HG02623 (cell line): ENCODE measurements around the gene KCTD16.

ENCODE experiments used
- ATAC-seq: cut with Tn5 transposase; IDR thresholded peaks from one replicate; pipeline ENCODE4 v1.9.1; 2021; ENCODE audit warnings: moderate library complexity; ENCODE audit not compliant: unreplicated experiment

Gene KCTD16

DNA sequence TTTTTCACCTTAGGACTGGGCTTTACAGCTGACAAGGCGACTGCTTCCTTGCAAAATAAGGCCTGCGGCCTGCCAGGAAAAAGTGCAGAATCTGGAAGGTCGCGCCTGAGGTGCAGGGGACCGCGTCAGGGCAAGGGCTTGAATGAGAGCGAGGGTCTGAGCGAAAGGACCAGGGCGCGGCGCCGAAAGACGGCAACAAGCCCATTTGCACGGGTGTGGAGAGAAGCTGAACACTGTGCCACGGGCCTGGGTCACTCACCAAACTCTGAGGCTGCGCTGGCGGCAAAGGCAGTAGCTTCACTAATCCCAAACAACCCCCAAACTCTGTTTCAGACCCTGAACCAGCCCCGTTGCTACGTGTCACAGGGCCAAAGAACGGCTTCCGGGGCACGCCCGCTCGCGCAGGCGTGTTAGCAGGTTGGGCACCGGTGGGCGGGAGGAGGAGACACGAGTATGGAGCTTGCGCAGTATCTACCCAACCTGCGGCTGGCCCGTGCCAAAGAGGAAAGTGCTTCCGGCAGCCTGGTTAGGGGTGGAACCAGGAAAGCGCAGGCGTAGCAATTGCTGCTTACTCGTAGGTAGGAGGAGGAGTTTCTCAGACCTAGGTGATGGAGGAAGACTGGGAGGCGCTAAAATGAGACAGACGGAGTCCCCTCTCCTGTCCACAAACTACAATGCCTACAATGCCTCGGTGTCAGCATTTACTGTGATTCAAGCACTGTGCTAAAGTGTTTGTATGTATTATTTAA, at the start of gene KCTD16, which contains the start of gene YIPF5:
Gene KCTD16 (plus strand): TSS at position 598 of the 749 bp plus-strand sequence.
Gene YIPF5 (minus strand): TSS at position 384 of the 749 bp plus-strand sequence. CDS start 704 bp downstream, outside the sequence.
- ATAC-seq = peak; percentile 99

DNA sequence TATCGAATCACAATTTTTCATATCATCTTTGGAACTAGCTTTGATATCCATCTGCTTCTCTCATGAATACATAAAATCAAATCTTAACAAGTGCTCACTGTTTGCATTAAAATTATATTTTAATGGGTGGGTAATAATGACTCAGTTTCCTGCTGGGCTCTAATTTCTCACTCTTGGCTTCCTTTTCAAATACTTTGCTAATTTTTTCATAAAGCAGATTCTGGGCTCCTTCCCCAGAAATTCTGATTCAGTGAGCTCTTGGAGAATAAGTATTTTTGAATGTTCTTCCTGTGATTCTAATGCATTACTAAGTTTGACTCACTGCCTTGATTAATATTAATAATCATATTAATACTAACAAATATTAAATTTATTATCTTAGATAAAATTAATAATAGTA, 49.1 kb upstream of the KCTD16 start:
- no peak for ATAC-seq

DNA sequence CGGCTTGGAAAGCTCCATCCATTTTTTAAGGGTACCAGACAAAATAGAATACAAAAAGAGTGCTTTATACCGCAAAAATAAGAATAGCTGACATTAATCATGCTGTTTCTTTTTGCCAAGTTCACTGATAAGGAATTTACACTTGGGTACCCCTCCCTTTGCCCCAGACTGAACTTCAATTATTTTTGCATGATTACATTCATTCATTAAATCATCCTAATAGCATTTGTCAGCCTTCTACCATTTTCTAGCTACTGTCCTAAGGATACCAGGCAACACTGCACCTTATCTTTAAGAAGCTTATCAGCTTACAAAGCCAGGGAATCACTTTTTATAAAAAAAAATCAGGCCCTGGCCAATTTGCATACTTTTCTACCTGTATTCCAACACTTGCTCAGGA, 48.6 kb upstream of the KCTD16 start:
- no peak for ATAC-seq

DNA sequence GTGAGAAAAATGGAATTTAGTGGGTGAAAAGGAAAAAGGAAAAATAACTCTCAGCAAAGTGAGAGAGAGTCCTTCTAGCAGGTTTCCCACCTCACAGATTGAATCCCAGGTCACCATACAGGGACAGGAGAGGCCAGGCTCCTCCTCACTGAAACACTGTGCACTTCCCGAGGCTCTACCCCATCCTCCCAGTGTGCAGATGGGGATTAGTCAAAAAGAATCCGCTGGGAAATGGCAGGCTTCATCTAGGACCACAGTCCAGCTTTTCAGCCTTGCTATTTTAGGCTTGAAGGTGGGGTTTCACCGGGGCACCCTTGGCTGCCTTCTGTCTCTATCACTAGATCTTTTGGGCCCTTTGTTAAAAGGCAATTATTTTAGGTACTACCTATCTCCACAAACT, 48.0 kb upstream of the KCTD16 start:
- ATAC-seq = no peak

DNA sequence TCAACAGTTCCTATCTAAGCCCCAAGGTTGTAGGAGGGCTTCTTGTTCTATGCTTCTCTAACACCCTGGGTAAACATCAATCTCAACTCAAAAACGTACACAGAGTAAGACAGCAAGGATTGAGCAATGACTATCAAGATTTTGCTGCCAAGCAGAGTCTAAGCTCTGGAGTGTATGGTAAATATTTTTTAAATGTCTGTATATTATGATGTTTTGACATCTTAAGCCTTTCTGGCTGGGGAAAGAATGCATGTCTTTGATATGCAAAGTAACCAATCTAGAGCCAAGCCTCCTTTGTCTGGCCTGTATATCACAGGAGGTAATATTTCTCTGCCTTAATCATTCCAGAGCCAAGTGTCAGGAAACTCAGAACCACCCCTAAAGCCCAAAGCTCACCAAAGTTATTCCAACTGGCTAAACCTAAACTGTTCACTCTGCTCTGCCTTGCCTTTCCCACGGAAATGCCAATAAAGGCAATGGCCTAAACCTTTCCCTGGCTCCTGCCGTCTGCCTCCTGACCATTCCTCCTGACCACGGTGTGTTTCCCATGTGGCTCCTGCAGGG, 45.4 kb upstream of the KCTD16 start:
- ATAC-seq = no peak

DNA sequence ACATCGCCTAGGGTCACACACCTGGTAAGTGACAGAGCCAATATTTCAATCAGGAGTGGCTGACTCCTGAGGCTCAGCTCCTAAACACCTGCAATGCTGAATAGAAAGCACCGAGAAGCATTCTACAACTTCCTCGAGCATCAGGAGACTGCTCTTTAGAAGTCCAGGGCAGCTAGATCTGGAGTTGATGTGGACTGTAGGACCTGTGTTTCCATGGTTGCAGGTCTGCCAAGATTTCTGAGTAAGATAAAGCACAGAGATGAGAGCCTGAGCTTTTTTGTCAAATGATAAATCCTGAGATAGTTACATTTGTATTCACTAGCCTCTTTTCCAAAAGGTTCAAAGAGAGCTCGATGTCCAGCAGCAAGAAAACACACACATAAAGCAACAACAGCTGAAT, 44.0 kb upstream of the KCTD16 start:
- no peak for ATAC-seq

DNA sequence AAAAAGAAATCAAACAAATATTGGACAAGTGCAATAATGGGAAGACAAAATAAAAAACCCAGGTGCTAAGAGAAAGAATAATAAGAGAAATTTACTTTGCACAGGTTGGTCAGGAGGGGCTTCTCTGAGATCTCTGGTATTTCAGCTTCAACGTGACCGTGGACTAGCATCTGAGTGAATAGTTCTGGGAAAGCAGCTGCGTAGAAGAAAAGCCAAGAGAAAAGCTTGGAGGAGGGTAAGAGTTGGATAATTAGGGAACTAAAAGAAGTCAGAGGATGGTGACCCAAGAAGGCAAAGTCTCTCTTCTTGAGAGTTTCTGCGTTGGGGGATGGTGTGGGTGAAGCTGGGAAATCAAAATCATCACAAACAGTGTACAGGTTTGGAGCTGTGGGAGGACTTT, 41.8 kb upstream of the KCTD16 start:
- no peak for ATAC-seq

DNA sequence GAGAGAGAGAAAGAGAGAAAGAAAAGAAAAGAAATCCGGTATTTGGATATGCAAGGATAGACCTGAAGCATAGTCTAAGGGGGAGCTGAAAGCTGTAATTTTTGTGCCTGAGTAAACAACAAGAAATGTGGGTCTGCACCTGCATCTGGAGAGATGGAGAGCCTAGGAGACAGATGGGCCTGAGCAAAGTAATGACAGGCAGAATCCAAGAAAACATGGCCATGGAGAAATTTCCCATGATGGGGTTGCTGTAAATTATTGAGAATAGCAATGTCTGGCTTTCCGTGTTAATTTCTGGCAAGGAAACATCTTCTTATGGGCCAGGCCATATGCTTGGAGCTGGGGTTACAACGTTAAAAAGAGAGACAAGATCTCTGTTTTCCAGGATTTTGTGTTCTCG, 40.4 kb upstream of the KCTD16 start:
- ATAC-seq = no peak

DNA sequence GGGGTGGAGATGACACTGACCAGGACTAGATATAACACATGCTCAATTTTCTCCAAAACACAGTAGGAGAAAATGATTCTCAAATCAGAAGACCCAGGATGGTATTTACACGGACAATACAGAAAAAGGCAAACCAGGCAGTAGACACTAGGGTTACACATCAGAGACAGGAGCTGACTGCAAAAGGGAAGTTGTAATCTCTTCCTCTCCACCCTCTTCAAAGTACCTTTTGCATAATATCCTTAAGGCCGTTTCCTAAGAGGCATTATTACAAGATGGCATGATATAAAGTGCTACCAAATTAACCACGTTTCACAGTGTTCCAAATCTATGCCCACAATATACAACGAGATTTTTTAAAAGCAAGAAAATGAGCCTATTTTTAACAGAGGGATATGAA, 39.4 kb upstream of the KCTD16 start:
- ATAC-seq = no peak

DNA sequence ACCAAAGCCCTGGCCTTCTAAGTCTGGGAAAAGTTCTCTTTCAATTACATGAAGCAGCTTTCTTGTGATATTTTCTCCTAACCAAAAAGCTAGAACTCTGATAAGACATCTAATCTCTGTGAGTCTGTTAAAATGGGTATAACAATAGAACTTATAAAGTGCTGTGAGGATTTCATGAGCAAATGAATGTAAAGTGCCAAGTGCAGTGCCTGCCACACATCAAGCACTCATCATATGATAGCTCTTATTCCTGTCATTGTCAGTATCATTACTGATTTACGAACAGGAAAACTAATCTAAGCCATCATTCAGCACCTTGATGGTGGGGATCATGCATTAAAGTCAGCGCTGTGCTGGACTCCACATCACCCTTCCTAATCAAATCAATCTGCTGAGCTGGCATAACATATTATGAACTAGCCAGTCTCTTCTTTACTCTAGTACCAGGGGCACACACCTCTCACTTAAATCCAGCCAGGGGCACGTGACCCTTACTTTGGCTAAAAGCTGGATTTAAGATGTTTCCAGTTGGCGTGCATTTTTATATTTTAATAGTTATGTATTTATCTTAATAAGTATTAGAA, 37.5 kb upstream of the KCTD16 start:
- ATAC-seq = no peak

DNA sequence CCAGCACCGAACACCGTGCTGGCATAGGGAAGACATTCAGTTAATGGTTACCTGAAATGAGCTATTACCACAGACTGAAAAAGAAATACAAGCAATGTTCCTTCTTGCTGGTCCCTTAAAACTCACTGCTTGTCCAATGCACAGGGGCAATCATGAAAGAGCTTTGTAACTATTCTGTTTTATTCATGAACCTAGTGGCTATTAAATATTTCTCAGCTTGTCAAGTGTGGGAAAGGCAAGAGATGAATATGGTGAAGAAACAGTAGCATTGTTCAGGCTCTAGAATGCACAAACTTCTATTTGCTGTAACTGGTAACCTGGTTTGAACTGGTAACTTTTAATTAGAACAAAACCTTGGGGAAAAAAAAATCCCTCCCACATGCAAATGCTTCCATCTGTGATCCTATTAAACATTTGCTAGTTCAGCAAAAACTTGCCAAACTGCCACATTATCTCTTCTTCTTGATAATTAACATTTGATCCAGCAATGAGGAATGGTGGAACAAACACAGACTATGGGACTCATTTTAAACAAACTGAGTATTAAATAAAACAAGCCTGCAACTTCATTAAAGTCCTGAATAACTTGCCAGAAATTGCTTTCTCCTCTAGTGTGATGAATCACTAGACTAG, 36.4 kb upstream of the KCTD16 start:
- ATAC-seq = no peak

DNA sequence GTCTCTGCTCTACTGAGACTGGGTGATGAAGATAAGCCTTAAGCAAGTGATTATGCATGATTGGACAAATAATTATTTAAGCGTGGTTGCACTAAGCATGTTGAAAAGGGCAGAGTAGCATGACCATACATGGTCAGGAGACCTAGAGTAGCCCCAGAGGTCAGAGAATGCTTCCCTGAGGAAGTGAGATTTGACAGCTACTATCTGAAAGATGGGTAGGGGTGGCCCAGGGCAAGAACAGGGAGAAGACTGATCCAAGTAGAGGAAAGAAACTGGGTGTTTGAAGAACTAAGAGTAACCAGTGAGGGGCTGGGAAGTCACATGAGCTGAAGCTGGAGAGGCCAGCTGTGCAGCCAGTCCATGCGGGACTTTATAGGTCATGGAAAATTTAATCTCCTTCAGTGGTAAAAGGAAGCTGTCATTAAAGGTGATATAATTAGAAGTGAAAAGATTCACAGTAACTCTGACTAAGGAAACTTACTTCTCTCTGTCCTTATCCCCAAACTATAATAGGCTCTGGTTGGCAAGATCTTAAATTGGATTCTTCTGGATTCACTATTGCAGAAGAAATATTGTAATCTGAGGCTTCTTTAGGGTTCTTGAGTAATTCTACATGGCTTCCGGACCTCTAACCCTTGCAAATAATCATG, 35.4 kb upstream of the KCTD16 start:
- ATAC-seq = no peak

DNA sequence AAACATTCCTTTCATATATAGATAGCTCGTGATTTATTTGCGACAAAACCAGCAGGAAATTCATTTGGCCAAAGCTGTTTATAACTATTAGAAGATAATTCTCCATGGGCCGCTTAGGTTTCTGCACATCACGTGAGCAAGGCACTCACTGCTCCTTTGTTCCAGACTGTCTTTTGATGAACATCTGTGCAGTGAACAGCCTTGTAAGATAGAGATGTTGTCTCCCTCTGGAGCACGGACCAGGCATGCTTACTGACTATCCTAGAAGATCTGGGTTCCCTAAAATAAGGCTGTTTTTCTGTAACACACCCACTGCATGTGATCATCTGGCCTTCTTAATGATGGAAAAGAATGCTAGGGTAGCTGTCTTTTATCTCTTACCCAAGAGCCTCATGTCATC, 31.1 kb upstream of the KCTD16 start:
- no peak for ATAC-seq

DNA sequence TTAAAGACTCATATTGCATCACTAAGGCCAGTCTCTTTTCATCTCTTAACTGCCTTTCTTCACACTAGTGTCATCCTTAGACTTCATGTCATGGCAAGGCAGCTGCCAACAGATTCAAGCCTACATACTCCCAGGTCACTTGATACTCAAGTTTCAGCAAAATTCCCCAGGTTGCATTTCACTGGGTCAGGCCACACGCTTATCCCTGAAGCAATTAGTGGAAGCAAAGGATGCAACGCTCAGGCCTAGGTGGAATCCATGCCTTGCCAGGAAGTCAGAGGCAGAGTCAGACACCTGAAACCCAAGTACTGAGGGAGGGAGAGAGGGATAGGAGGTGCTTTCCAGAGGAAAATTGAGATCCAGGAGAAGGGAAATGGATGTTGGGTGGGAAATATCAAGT, 29.1 kb upstream of the KCTD16 start:
- peak; percentile 8 for ATAC-seq

DNA sequence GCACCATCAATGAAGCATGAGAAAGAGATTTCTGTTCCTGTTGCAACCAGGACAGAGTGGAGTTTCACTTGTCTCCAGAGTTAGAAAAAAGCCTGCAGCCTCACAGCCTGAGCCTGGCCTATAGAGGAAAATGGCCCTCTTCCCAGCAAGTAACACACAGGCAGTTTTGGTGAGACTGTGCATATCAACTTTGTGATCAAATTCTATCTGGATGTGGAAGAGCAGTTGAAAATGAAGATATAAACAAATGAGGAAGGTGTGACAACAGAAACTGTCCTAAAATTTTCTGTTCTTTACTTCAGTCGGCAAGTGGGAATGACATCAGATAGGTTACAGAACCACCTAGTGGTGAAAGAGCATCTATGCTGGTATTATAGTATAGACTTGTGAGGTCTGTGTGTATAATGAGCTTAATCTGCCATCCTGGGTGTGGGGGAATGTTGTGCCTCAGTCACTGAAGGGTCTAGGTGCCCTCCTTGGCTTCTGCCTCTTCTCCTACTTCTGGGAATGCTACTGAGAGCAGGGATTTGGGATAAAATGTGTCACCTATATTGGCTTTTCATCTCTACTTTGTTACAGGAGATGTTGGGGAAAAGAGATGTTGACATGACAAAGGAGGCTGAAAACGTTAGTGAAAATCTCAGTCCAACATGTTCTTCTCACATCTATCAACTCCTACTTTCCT, 28.4 kb upstream of the KCTD16 start:
- peak; percentile 96 for ATAC-seq

DNA sequence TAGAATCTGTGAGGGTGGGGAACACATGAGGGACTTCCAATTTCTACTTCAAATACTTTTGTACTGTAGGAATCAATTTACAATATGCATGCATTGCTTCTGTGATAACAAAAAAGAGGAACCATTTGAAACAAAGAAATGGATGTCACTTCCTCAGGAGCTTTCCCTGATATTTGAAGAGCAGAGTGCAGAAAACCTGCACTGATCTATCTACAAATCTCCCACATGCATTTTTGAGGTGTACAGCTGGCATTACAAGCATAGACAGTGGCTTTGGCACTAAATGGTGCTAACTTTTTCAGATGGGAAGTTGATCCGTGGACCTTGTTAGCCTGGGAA, 27.9 kb upstream of the KCTD16 start:
- no peak for ATAC-seq

DNA sequence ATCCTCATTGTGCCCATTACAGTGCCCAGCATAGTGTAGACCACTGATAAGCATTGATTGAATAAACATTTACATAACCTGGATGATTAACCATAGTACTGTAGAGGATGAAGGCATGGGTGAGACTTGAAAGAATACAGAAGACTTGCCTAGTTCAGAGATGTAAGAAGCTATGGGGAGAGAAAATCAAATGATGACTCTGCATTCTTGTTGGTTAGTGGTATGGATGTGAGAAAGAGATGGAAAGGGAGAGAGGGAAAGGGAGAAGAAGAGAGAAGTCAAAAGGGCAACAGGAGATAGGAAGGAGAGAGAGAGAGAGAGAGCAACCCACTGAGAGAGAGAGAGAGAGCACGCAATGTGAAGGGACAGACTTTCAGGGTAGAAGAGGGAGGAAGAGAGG, 27.0 kb upstream of the KCTD16 start:
- ATAC-seq = no peak

DNA sequence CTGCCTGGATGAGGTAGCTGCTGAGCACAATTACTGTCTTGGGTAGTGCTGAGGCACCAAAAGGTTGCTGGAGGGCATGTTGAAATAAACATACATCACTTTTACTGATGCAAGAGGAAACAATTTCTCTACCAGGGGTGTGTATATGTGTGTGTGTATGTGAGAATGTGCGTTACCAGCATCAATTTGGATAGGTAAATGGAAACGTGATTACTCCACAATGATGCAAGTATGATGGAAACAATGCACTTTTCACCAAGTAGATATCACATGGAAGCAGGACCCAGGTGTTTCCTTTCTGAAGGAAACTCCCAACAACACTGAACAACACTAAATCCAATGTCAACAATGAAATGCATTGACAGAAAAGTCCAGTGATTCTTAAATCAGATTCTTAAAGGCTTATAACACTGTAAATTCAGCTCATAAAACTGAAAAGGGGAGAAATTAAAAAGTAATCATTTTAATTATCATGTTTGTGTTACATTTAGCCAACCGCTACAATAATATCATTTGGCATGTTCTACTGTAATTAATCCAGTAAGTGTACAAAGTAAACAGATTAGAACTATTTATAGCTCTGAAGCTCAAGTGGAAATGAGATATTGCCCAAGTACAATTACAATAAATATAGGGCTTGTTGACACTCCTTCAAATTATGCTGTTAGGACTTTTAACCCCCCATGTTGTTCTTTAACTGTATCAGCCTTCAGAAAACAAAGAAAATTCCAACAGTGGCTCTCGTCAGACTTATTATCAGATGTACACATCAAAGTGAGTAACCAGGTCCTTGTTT, 25.5 kb upstream of the KCTD16 start:
- no peak for ATAC-seq

DNA sequence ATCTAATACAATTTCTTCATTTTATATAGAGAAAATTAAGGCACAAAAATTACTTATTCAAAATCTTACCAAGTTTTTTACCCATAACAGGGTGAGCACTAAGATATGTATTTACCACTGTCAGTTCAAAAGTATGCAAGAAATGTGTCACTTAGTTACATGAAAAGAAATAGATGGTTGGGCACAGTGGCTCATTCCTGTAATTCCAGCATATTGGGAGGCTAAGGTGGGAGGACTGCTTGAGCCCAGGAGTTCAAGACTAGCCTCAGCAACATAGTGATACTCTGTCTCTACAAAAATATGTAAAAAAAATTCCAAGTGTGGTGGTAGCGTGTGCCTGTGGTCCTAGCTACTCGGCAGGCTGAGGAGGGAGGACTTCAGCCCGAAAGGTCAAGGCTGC, 19.6 kb upstream of the KCTD16 start:
- ATAC-seq = no peak

DNA sequence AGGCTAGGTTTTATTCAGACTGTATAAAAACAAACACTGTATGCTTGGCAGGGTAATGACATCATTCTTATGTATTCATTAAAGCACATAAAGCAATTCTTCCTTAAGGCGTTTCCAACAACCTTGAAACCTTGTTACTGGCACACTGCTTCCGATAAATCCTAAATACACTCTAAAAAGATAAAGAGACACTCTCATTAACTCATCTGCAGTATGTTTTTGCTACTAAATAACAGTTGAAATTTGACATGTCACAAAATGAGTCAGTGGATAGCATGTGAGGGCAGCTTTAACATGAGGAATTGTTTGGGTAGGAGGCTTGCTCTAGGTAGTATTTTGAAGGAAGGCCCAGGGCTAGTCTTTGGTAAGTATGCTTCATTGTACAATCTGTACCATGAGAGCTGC, 13.9 kb upstream of the KCTD16 start:
- no peak for ATAC-seq
